H9 (cell line): ENCODE results near the gene BCL2L1. TPM values are rescaled to one million over a fixed set of nuclear protein-coding genes. Genes with fewer than 3 reads are reported as not detected.
A peak's percentile ranks its signal among the peaks of the same experiment; 100 is the strongest.

Experiments
- DNase-seq: peaks from one replicate; pipeline ENCODE4 v3.0.0-alpha.2; 2017
- H2AFZ ChIP-seq: one replicate; pipeline ENCODE4 v1.6.1; 2013; ENCODE audit warnings: mild to moderate bottlenecking, low read length, control low read depth, moderate library complexity
- H2AK5ac ChIP-seq: 2 replicates; pipeline ENCODE4 v1.6.1; 2013; ENCODE audit warnings: low read length, control low read depth, mixed read lengths; ENCODE audit not compliant: insufficient read length
- H2BK120ac ChIP-seq: one replicate; pipeline ENCODE4 v1.6.1; 2013; ENCODE audit warnings: low read depth, mild to moderate bottlenecking, low read length, control low read depth, inconsistent platforms; ENCODE audit not compliant: poor library complexity, severe bottlenecking
- H2BK12ac ChIP-seq: 2 replicates; pipeline ENCODE4 v1.6.1; 2013; ENCODE audit warnings: low read length, control low read depth, mixed read lengths, low read depth; ENCODE audit not compliant: insufficient read length
- H2BK15ac ChIP-seq: 2 replicates; pipeline ENCODE4 v1.6.1; 2013; ENCODE audit warnings: low read depth, low read length, control low read depth
- H2BK20ac ChIP-seq: one replicate; pipeline ENCODE4 v1.6.1; 2013; ENCODE audit warnings: low read depth, mild to moderate bottlenecking, low read length, control low read depth, inconsistent platforms; ENCODE audit not compliant: poor library complexity, severe bottlenecking
- H2BK5ac ChIP-seq: 2 replicates; pipeline ENCODE4 v1.6.1; 2013; ENCODE audit warnings: low read length, control low read depth, mixed read lengths; ENCODE audit not compliant: insufficient read length
- H3K14ac ChIP-seq: 2 replicates; pipeline ENCODE4 v1.6.1; 2013; ENCODE audit warnings: low read length, control low read depth; ENCODE audit not compliant: insufficient read depth
- H3K18ac ChIP-seq: 2 replicates; pipeline ENCODE4 v1.6.1; 2013; ENCODE audit warnings: low read depth, mild to moderate bottlenecking, mixed read lengths, low read length, control low read depth; ENCODE audit not compliant: insufficient read length
- H3K23ac ChIP-seq: 2 replicates; pipeline ENCODE4 v1.6.1; 2013; ENCODE audit warnings: low read length, control low read depth, mixed read lengths, low read depth; ENCODE audit not compliant: insufficient read length
- H3K23me2 ChIP-seq: 2 replicates; pipeline ENCODE4 v1.6.1; 2013; ENCODE audit warnings: low read depth, mild to moderate bottlenecking, mixed read lengths, low read length, control low read depth; ENCODE audit not compliant: insufficient read length, poor library complexity, severe bottlenecking
- H3K27ac ChIP-seq: 2 replicates; pipeline ENCODE4 v1.5.1; 2013; ENCODE audit warnings: low read length, control low read depth, mixed read lengths, low read depth; ENCODE audit not compliant: insufficient read length
- H3K27me3 ChIP-seq: 2 replicates; pipeline ENCODE4 v1.6.1; 2013; ENCODE audit warnings: low read length, control low read depth, inconsistent platforms; ENCODE audit not compliant: insufficient read depth
- H3K4ac ChIP-seq: 2 replicates; pipeline ENCODE4 v1.6.1; 2013; ENCODE audit warnings: low read depth, mild to moderate bottlenecking, control low read depth, inconsistent platforms, low read length, moderate library complexity
- H3K4me1 ChIP-seq: 2 replicates; pipeline ENCODE4 v1.6.1; 2013; ENCODE audit warnings: low read length, control low read depth, inconsistent platforms; ENCODE audit not compliant: insufficient read depth
- H3K4me2 ChIP-seq: 2 replicates; pipeline ENCODE4 v1.6.1; 2013; ENCODE audit warnings: low read length, control low read depth, mixed read lengths; ENCODE audit not compliant: insufficient read length, insufficient read depth
- H3K56ac ChIP-seq: 2 replicates; pipeline ENCODE4 v1.6.1; 2013; ENCODE audit warnings: low read depth, mild to moderate bottlenecking, mixed read lengths, low read length, control low read depth; ENCODE audit not compliant: insufficient read length
- H3K79me1 ChIP-seq: 2 replicates; pipeline ENCODE4 v1.6.1; 2013; ENCODE audit warnings: low read depth, mild to moderate bottlenecking, moderate library complexity, low read length, control low read depth, inconsistent platforms; ENCODE audit not compliant: insufficient read depth, poor library complexity, severe bottlenecking
- H3K79me2 ChIP-seq: 2 replicates; pipeline ENCODE4 v1.6.1; 2013; ENCODE audit warnings: low read length, control low read depth, inconsistent platforms; ENCODE audit not compliant: insufficient read depth
- H3K9ac ChIP-seq: 2 replicates; pipeline ENCODE4 v1.6.1; 2013; ENCODE audit warnings: low read length, control low read depth, mixed read lengths; ENCODE audit not compliant: insufficient read length; ENCODE audit errors: extremely low read depth
- H3K9me3 ChIP-seq: one replicate; pipeline ENCODE4 v1.6.1; 2013; ENCODE audit warnings: low read depth, low read length, inconsistent platforms; ENCODE audit not compliant: control insufficient read depth
- H3T11ph ChIP-seq: one replicate; pipeline ENCODE4 v1.6.1; 2013; ENCODE audit warnings: mild to moderate bottlenecking, low read length, control low read depth, inconsistent platforms
- H4K20me1 ChIP-seq: one replicate; pipeline ENCODE4 v1.6.1; 2013; ENCODE audit not compliant: control insufficient read depth, insufficient read length, insufficient read depth
- H4K5ac ChIP-seq: 2 replicates; pipeline ENCODE4 v1.6.1; 2013; ENCODE audit warnings: low read depth, mild to moderate bottlenecking, mixed read lengths, low read length, control low read depth; ENCODE audit not compliant: insufficient read length
- H4K8ac ChIP-seq: replicated peaks from 2 replicates; pipeline ENCODE4 v1.6.1; 2013; ENCODE audit warnings: low read length, control low read depth, mixed read lengths, low read depth; ENCODE audit not compliant: insufficient read length
- H4K91ac ChIP-seq: 2 replicates; pipeline ENCODE4 v1.6.1; 2013; ENCODE audit warnings: low read depth, mild to moderate bottlenecking, moderate library complexity, mixed read lengths, low read length, control low read depth; ENCODE audit not compliant: insufficient read length
- H3K27ac Mint-ChIP-seq, 3 experiments: 2 replicates in 2 of 3; 3 replicates in 1 of 3; pipeline ENCODE4 v1.8.0; 2020 to 2021; ENCODE audit warnings: mixed read lengths in 3 of 3, mild to moderate bottlenecking in 1 of 3, moderate library complexity in 1 of 3
- H3K27me3 Mint-ChIP-seq: 2 replicates; pipeline ENCODE4 v1.8.0; 2021; ENCODE audit warnings: low read depth, mild to moderate bottlenecking, moderate library complexity, mixed read lengths
- H3K36me3 Mint-ChIP-seq, 3 experiments: 2 replicates in 2 of 3; 3 replicates in 1 of 3; pipeline ENCODE4 v1.8.0; 2020 to 2021; ENCODE audit warnings: low read depth in 3 of 3, mixed read lengths in 3 of 3; ENCODE audit not compliant: insufficient read depth in 1 of 3
- H3K4me1 Mint-ChIP-seq, 2 experiments: 2 replicates each; pipeline ENCODE4 v1.8.0; 2020; ENCODE audit warnings: mixed read lengths in 2 of 2
- H3K4me3 Mint-ChIP-seq, 2 experiments: 2 replicates in 1 of 2; 3 replicates in 1 of 2; pipeline ENCODE4 v1.8.0; 2020 to 2021; ENCODE audit warnings: mild to moderate bottlenecking in 2 of 2, mixed read lengths in 2 of 2, moderate library complexity in 1 of 2
- H3K9me3 Mint-ChIP-seq, 2 experiments: 2 replicates in 1 of 2; 3 replicates in 1 of 2; pipeline ENCODE4 v1.8.0; 2020; ENCODE audit warnings: mild to moderate bottlenecking in 2 of 2, mixed read lengths in 2 of 2, moderate library complexity in 1 of 2
- WGBS: extraction: QIAGEN DNeasy Blood & Tissue Kit; methylation state at CpG from one replicate; pipeline ENCODE4 v1.1.7; 2013; ENCODE audit warnings: missing lambda C conversion rate, low lambda C conversion rate, mixed read lengths; ENCODE audit not compliant: insufficient read length; ENCODE audit errors: extremely low coverage; 5-methylcytosine and 5-hydroxymethylcytosine counted together
- total RNA-seq: library from RNA; stranded (reverse); gene quantifications from 2 replicates; pipeline ENCODE4 v1.2.1, GENCODE V29; 2021
- TF ChIP-seq, protein P1 (sequence below): fragments of 200-600 bp; sonication (generic); conservative IDR thresholded peaks from 3 replicates; pipeline ENCODE4 v1.8.0; 2021; ENCODE audit warnings: antibody characterized with exemption, mild to moderate bottlenecking

Gene BCL2L1
- total RNA-seq, 1 experiment from 2014 or later, result 105 TPM

- Histone ChIP-seq H3K4ac (no peak overlapping the region), H2BK20ac (no peak overlapping the region), H4K5ac (no peak overlapping the region), H4K8ac (no peak overlapping the region), H3K56ac (no peak overlapping the region), H3K23me2 (peaks cover 27% of the 10 kb centered on the region), H3K27ac (no peak overlapping the region), H3K27me3 (no peaks in the 10 kb centered on the region), H3K9me3 (no peaks in the 10 kb centered on the region), H3K79me1 (no peaks in the 10 kb centered on the region), H2BK15ac (no peak overlapping the region), H2AFZ (no peak overlapping the region), H3K4me2 (no peak overlapping the region), H2BK12ac (no peak overlapping the region), H3K9ac (no peak overlapping the region), H4K91ac (no peak overlapping the region), H3K23ac (no peak overlapping the region), H3K79me2 (peaks cover 7% of the 10 kb centered on the region; the same call in 1 of the 2 replicates), H2AK5ac (no peak overlapping the region), H2BK120ac (no peak overlapping the region), H3K14ac (no peak overlapping the region), H4K20me1 (no peaks in the 10 kb centered on the region), H3K4me1 (peaks cover 26% of the 10 kb centered on the region), H3K18ac (no peak overlapping the region), H3T11ph (no peak overlapping the region), H2BK5ac (no peak overlapping the region)
- Mint-ChIP-seq H3K9me3 (no peaks in the 10 kb centered on the region), H3K4me3 (no peak overlapping the region), H3K27ac (peak overlapping the region in 1 of 3 experiments; percentile 65; a peak in 3 of 7 replicates), H3K27me3 (no peaks in the 10 kb centered on the region), H3K4me1 (peaks cover 82 to 89% of the 10 kb centered on the region in 2 experiments), H3K36me3 (peaks cover 7 to 63% (median 61%) of the 10 kb centered on the region in 3 experiments; a peak in 6 of 7 replicates)
- TF ChIP-seq, protein P1, sequence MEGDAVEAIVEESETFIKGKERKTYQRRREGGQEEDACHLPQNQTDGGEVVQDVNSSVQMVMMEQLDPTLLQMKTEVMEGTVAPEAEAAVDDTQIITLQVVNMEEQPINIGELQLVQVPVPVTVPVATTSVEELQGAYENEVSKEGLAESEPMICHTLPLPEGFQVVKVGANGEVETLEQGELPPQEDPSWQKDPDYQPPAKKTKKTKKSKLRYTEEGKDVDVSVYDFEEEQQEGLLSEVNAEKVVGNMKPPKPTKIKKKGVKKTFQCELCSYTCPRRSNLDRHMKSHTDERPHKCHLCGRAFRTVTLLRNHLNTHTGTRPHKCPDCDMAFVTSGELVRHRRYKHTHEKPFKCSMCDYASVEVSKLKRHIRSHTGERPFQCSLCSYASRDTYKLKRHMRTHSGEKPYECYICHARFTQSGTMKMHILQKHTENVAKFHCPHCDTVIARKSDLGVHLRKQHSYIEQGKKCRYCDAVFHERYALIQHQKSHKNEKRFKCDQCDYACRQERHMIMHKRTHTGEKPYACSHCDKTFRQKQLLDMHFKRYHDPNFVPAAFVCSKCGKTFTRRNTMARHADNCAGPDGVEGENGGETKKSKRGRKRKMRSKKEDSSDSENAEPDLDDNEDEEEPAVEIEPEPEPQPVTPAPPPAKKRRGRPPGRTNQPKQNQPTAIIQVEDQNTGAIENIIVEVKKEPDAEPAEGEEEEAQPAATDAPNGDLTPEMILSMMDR, result no peak
- DNase-seq, result no peak
- WGBS, result no CpG with 5 or more reads among the region's 6 CpGs
Measured at GRCh38 chr20:31717478-31718201, 5.0 kb downstream of the BCL2L1 start.
